Body of pancreas (tissue), 4 donors: ENCODE data around the gene KCNT2.

Source experiments
- POLR2A ChIP-seq, 3 donors: fragments of 450-650 bp; IDR thresholded peaks; one replicate each; pipeline ENCODE4 v1.6.1; 2016; ENCODE audit warnings: antibody characterized with exemption in 3 of 3, mild to moderate bottlenecking in 2 of 3
- TF ChIP-seq, protein P1 (sequence below), 7 experiments: fragments of 450-650 bp in 4 of 7; fragments of 200-600 bp in 3 of 7; sonication (generic) in 3 of 7; IDR thresholded peaks; one replicate each; pipeline ENCODE4 v1.5.1; 2016 to 2019; ENCODE audit warnings: antibody characterized with exemption in 7 of 7

DNA sequence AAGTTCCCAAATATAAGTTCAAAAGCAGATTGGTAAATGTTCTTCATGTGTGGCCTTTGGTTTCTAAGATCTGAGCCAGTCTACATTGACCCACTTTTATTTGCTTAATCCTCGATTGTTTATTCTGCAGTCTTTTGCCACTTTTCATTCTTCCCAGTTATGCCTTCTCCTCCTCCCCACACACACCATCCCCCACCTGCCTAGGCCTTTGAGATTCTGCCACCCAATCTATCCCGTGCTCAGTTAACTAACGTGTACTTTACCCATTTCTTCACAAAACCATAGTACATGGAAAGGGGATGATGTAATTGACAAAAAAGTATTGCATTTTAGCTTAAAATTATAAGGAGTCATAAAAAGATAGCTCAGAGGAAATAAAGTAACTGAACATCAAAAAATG, 47.3 kb upstream of the KCNT2 start:
- TF ChIP-seq, protein P1, sequence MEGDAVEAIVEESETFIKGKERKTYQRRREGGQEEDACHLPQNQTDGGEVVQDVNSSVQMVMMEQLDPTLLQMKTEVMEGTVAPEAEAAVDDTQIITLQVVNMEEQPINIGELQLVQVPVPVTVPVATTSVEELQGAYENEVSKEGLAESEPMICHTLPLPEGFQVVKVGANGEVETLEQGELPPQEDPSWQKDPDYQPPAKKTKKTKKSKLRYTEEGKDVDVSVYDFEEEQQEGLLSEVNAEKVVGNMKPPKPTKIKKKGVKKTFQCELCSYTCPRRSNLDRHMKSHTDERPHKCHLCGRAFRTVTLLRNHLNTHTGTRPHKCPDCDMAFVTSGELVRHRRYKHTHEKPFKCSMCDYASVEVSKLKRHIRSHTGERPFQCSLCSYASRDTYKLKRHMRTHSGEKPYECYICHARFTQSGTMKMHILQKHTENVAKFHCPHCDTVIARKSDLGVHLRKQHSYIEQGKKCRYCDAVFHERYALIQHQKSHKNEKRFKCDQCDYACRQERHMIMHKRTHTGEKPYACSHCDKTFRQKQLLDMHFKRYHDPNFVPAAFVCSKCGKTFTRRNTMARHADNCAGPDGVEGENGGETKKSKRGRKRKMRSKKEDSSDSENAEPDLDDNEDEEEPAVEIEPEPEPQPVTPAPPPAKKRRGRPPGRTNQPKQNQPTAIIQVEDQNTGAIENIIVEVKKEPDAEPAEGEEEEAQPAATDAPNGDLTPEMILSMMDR (IDR thresholded peaks at IDR 0.05) = no peak
- TF ChIP-seq POLR2A (IDR thresholded peaks at IDR 0.05) = no peak
